ENCODE data around the gene POP4.
"Not testable (repeated sequence)": the region's sequence is repeated elsewhere in the genome, so short reads cannot be mapped to it uniquely, and the experiment has no call there.

Gene POP4

DNA sequence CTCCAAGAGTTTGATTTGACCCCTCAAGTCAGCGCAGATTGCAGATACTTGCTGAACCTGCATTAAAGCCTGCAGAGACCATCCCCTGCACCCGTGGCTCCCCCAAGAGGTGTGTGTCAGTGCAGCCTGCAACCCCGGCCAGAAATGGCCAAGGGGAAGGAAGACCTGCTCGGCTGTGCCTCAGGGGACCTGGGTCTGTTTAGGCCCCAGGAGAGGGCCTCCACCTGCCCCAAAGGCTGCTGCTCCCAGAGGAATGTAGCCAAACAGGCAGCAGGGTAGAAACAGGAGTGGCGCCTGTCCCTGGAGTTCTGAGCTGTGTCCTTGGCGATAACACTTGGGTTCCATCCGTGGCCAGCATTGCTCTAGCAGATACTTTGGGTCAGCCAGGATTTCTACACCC, 8.0 kb downstream of the POP4 start:
- no peak for DNase-seq

DNA sequence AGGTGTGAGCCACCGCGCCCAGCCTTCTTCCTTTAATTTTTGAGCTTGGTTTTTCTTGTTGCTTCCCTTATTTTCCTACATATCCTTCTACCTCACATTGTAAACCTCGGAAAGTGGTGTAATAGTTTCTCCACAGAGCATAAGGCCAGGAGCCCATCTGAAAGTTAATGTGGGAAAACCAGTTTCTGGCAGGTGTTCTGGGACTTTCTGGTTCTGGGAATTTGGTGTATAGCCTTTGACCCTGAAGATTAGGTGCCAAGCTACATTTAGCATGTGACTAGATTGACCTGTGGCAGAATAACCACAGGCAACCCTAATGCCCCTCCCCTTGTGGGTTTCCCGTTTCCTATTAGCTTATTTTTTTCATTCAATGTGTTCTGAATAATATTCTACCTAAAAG, 8.7 kb downstream of the POP4 start:
- DNase-seq = no peak

DNA sequence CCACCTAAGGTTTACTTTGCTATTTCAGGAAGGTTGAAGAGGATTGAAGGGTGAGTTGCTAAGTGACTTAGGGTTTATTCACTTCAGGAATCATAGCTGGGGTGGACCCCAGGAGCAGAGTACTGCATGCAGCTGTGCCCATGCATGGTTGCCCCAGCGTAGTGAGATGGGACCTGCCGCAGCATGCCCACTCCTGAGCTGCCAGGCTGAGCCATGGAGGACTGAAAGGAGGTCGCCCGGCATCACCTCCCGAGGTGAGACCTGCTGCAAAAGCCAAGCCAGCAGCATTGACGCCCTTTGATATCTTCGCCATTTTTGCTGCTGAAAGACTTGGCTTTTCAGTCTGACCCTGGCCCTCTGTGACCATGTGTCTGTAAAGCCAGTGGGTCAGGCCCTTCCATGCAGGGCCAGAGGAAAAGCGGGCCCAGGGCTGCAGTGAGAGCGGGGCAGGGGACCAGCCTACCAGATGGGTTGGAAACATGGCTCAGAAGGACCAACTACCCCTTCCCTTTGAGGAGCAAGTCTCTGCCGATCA, 9.9 kb downstream of the POP4 start:
- DNase-seq = no peak

GRCh38 chr19:29616541-29616940, 10.5 kb downstream of the POP4 start:
- DNase-seq = no peak

- DNase-seq = no peak
Observed at GRCh38 chr19:29617366-29618266, 11.5 kb downstream of the POP4 start.

GRCh38 chr19:29618434-29618833, 12.4 kb downstream of the POP4 start:
- DNase-seq = no peak

GRCh38 chr19:29618871-29619270, 12.8 kb downstream of the POP4 start:
- no peak for DNase-seq

DNA sequence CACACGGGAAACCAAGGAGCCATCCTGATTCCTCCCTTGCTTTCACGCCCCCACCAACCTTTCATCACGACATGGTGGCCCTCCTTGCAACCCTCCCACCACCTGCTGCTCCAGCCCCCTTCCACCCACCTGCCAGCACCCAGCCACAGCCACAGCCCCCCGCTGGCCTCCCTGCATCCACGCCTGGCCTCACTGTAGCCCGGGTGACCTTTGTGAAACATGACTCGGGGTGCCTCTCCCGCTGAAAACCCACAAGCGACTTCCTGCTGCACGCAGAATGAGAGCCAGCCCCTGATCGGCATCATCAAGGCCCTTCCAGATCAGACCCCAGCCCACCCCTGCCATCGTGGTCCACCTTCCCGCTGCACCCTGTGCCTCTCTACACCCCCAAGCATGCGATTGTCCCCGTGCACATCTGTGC, 14.9 kb downstream of the POP4 start:
- DNase-seq = no peak

DNA sequence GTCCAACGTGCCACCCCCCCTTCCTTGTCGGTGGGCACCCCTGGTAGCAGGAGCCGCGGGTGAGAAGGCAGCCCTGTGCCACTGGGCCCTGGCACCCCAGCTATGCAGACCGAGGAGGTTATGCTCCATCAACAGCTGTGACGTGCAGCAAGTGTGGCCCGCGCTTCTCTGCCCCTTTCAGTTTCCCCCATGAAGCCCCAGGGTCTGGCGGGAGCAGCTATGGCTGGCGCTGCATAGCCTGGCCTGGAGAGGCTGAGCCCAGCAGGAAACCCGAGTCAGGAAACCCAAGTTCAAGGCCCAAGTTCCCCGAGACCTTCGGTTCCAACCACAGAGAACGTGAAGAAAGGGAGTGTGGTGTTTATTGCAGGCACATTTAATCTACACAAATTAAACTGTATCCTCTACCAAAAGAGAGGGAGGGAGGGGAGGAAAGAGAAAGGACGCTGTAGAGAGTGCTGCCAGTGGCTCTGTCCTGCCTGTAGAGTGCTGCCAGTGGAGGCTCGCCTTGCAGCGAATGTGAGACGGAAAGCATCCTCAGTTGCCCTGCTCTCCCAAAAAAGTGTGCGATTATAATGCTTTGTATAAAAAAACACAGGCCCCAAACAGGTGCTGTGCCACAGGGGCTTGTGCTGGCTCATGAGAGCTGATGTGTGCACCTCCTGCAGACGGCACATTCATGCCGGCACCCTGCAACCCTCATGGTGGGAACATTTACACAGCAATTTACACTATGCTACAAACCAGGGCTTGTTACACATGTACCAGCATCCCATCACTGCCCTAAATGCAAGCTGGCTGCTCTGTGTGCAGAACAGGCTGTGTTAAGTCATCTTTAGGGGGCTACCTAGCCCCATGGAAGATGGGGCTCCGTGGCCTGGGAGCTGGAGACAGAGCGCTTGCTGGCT, 16.3 kb downstream of the POP4 start:
- no peak for DNase-seq

GRCh38 chr19:29623726-29624488, 17.8 kb downstream of the POP4 start:
- no peak for DNase-seq

- no peak for DNase-seq
Observed at GRCh38 chr19:29624489-29625185, 18.6 kb downstream of the POP4 start.

DNA sequence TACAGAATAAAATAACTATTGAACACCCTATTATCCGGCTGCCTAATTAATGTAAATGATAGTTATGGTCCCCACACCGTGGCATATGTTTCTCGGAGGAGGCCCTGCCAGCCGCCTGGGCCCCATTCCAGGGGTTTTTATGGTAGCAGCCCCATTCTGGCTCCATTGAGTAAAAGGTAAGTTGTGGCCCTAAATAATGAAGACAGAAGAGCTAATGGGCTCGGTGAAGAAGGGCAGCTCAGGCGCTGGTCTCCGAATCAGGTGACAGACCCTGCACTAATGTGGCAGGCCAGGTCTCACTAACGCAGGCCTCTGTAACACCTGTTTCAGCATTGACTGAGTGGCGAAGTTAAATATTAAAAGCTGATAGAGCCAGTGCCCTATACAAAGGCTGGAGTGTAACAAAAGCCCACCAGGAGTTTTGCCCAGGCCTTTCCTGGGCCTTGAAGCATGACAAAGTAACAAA, 19.1 kb downstream of the POP4 start:
- DNase-seq = no peak

GRCh38 chr19:29626386-29626785, 20.3 kb downstream of the POP4 start:
- no peak for DNase-seq

- not testable (repeated sequence) for DNase-seq
Observed at GRCh38 chr19:29626832-29627231, 20.7 kb downstream of the POP4 start.

DNA sequence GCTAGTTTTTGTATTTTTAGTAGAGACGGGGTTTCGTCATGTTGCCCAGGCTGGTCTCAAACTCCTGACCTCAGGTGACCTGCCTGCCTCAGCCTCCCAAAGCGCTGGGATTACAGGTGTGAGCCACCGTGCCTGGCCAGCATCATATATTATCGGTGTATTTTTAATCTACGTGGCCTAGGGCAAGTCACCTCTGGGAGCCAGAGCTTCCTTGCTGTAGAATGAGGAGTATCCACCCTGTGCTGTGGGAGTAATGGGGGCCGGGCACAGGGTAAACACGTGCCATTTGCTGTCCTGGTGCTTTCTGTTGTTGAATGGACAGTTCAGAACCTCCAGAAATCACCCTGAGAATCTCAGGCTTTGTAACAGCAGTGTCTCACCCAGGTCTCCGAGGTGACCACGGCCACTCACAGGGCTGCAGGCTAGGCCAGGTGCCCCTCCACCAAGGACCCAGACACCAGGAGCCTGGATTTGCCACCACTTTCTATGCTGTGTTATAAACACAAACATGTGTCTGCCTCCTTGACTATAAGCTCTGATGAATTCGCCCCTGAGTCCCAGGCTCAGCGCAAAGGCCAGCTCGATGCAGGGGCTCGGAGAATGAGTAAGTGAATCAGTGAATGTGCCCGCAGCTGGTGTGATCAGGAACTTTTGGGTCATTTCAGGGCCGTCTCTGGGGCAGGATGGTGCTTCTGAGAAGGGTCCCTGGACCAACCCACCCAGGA, 22.7 kb downstream of the POP4 start:
- DNase-seq = no peak

DNA sequence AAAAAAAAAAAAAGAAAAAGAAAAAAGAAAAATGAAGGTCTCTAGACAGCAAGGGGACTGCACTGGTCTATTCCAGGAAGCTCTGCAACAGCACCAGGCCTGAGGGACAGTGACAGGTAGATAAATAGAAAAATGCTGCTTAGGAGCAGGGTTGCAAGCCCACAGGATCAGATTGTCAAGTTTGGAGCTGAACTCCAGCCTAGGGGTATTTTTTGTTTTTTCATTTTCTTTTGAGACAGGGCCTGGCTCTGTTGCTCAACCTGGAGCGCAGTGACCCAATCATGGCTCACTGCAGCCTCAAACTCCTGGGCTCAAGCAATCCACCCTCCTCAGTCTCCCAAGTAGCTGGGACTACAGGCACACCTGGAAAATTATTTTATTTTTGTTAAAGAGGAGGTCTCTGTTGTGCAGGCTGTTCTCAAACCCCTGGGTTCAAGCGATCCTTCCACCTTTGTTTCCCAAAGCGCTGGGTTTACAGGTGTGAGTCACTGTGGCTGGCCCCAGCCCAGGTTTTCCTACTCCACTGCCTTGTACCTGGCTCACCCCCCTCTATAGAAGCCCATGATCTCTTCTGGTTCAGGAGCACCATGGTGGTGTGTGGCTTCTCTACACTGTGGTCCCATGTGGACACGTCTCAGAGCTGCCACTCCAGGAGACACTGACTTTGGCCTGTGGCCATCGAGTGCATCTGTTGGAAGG, 23.9 kb downstream of the POP4 start:
- no peak for DNase-seq

DNA sequence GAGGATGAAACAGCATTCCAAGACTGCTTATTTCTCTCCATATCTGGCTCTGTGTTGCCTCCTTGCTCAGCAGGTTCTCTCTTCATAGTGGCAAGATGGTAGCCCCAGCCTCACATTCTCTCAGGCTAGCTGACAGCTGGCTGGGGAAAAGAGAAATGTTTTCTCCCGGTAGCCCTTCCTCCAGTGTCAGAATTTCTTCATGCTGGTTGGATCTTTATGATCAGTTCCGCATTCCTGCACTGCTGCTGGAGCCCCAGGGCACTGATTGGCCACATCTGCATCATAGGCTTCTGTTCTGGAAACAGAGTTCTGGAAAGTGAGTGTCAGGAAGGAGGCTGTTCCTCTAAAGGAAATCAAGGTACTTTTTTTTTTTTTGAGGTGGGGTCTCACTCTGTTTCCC, 24.6 kb downstream of the POP4 start:
- no peak for DNase-seq

DNA sequence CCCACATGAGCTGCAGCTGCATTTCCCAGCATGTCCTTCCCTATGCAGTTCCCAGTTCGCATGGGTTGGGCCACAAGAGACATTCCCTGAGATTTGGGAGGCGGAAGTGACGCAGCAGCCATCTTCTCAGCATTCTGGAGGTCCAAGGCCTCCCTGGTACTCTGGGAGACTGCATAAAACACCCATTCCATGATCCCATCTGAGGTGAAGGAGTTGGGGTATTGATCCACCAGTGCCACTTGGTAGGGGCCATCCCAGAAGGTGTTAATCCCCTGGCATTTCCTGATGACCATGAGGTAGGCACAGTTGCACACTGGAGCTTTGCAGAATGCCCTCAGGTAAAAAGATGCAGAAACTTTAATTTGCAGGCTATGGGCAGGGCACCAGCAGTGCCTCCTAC, 25.4 kb downstream of the POP4 start:
- no peak for DNase-seq

- no peak for DNase-seq
Observed at GRCh38 chr19:29634002-29634401, 27.9 kb downstream of the POP4 start.

GRCh38 chr19:29634423-29635130, 28.5 kb downstream of the POP4 start:
- no peak for DNase-seq

Data from midbrain (tissue), 1 donor.